HG03045 (cell line): ENCODE data around the gene TBL1XR1.

Source experiments
- ATAC-seq: cut with Tn5 transposase; IDR thresholded peaks from one replicate; pipeline ENCODE4 v1.9.1; 2021; ENCODE audit warnings: mild to moderate bottlenecking, moderate library complexity; ENCODE audit not compliant: unreplicated experiment

The TBL1XR1 gene

DNA sequence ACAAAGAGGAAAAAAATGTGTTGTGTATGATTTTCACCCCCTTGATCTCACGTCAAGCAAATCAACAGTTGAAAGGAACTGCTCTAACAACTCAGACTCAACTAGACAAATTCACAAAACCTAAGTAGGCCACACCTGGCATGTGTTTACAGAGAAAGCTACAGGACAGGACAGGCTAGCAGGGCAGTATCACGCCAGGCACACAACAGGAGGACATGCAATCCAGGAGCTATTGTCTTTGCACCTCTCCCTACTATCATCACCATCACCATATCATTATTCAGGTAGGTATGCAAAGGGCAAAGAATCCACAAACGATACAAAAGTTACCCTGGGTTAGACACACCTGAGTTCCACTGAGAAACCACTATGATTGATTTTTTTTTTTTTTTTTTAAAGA, 86.4 kb downstream of the TBL1XR1 start:
- ATAC-seq = no peak

DNA sequence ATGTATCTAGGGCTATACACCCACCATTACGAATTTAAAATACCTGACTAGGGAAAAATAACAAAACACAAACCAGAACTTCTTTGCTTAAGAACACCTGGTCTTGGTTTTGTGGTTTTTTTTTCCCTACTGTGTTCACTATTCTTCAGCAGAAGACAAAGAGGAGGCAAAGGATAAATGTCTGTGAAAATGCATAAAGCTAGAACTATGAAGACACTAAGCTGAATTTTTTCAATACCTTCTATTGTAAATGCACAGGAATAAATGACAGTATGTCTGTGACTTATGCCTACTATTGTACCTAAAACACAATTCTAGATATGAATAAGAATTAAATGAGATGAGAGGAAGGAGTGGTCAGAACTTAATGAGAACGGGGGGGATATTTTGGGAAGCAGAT, 86.9 kb downstream of the TBL1XR1 start:
- no peak for ATAC-seq

DNA sequence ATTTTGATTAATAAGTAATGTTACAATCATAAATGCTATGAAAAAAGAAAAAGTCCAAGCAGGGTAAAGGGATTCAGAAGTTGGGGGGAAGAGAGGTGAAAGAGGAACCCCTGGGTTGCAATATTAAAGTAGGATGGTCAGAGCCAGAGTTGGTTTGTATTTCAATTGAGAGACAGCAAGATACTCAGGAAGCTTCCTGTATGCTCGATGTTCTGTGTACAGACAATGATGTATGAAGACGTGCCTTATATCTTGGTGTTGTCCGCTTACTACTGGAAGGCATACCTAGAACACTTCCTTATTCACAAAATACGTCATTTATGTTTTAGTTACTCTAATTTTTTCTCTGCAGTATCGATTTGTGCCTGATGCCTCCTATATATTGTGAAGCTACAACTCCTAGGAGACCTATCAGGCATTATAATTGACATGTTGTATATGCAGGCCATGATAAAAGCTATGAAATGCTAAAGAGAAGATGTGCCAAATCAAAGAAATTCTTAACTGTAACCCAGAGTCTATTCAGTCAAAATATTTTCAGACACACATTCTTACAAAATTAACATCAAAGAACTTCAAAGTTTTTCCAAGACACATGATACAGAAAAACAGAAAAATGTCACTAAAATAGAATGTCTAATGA, 87.5 kb downstream of the TBL1XR1 start:
- no peak for ATAC-seq

DNA sequence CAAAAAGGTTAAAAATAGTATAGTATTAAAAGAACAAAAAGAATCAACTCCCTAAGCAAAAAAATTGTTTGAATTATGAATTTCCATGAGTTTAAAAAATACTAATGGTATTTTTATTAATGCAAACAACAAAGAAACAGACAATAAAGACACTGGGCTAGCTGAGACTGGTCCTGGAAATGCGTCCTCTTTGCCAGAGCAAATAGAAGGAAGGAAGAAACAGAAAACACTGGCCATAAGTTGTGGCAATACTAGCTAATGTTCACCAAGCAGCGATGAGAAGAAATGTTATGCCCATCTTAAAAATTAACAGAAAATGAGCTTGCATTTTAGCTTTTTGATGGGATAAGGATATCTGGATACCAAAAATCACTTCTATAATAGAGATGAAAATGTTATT, 88.6 kb downstream of the TBL1XR1 start:
- no peak for ATAC-seq

DNA sequence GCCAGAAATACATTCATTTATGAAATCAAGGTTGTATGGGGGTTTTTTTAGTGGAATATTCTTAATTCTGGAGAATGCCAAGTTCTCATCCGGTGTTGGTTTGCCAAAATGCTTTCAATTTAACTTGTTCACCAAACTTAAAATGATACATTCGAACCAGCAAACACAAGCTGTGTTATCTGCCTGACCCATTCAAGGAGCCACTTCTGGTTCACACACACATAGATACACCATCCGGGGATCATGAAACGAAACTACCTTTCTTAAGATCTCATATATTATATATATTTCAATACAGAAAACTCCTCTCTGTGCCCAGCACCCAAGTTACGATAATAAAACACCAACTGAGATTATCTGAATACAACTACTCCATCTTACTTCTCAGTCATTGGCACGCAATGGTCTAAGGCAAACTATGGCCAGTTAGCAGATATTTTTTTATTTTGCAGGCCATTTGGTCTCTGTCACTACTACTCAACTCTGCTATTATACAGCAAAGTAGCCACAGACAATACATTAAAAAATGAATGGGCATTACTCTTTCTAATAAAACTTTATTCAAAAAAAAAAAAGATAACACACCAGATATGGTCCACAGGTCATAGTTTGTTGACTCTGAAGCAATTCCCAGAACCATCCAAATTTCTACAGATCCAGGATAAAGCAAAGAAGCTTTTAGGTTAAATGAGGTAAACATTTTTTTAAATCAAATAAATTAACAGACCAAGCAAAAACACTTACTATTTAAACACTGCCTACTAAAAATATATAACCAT, 89.6 kb downstream of the TBL1XR1 start:
- no peak for ATAC-seq

DNA sequence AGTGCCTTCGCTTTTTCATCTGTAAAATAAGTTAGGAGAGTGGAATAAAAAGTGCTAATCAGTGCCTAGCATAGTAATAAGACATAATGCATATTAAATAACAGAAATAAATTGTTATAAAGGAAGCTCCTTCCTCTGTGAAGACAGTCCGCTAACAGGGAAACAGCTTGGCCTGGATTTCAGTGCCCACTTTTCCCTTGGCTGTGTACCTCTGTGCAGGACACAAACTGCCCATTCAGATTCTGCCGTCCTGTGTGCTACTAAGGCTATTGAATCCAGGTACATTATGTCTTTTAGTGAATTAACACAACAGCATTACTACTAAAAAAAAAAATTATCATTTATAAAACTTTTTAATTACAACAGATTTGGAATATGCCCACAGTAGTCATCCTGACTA, 90.7 kb downstream of the TBL1XR1 start:
- no peak for ATAC-seq

DNA sequence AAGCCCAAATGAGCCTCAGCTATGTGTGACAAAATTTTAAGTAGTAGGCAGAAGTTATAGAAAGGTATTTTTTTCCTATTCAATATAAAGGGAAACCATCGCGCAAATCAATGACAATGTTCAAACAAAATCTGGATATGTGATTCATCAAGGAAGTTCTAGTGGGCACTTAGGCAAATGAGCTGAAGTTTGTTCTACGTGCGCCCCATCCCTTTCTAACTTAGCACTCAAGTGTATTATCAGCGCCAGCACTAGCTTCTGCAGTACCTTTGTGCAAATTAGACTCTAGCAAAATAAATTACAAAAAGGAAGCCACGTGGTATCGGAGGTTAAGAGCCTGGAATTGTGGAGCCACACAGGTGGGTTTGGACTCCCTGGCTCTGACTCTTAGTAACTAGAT, 91.1 kb downstream of the TBL1XR1 start:
- ATAC-seq = no peak

DNA sequence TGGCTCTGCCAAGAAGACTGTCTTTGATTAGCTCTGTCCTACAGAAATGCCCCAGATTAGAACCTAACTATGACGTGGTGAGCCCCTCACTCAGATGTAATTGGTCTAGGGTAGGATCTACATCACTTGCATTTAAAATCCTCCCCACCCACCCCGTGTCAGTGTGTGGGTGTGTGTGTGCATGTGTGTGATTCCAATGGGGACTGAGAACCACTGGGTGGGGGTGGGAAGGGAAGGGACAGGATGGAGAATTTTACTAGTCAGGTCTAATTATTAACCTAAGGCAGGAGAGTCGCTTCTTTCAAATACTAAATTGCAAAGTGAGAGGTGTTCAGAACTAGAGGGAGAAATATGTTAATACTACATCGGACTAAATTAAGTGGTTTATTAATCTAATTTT, 91.7 kb downstream of the TBL1XR1 start:
- ATAC-seq = no peak

DNA sequence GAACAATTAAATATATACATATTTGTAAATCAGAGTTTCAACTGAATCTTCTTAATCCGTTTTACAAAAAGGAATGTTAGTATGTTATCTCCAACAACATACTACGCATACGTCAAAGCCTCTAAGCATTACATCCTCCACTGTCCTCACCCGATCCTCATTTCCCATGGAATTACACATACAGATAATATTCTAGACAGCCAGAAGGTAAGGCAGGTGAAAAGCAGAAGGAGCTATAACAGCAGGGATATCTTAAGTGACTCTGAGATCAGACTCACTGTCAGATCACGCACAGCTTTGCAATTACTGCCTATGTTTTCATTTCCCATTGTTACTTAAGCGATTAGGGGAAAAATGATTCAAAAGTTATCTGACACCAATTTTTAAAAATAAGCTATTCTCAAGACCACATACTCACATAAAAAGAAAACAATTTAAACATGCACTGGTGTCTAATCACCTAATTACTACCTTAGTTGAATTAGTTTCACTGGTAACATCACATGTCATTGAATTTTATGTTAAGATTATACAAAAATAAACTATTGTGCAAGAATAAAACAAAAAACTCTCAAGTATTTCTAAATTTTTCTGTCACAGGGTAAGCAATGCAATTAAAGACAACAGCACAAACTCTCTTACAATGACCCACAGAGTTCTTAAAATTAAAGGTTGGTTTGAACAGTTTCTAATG, 92.8 kb downstream of the TBL1XR1 start:
- ATAC-seq = no peak

DNA sequence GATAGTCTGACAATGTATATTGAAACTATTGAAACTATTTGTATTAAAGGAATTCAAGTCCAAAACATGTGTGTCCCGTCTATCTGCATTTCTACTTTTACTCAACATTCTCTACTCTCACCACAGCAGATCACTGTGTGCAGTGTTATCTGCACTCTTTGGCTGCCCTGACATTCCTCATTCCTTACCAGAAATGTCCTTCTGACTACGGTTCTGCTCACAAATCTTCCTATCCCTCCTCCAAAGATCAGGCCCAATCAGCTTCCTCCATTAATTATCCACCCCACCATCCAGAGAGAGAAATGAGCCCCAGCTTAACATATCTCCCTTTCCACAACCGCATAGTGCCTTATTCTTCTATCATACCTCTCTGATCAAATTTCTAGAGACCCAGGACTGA, 94.7 kb downstream of the TBL1XR1 start:
- no peak for ATAC-seq

DNA sequence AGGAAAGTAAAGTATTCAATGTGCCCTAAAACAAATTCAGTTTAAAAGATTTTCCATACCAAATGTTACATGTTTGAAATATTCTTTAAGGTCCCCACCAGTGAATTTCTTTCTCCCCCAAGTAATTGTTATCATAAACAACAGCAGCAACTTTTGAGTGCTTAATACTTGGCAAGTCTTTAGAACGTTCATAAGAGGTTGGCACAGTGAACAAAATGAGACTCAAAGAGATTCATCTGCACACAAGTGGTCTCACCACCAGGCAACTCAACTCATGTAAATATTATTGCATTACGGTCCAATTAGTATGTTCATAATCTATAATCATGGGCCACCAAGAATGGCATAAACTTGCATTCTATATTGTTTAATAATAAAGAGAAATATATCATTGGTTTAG, 98.7 kb downstream of the TBL1XR1 start:
- ATAC-seq = no peak

DNA sequence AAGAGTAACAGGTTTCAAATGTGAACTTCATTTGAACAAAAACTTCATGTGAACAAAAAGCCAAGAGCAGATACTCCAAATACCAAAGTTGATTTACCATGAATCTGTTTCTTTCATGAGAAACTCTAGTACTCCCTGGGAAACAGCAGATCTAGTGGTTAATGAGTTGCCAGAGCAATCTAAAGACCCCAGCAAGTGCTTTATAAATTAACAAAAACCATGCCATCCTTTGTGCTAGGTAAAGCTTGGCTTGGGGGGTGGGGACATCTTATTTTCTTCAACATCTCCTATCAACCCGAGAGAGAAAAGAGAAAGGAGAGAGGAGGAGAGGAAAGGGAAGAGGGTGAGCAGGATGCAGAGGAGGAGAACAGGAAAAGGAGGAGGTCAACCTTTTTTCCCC, 100.7 kb downstream of the TBL1XR1 start:
- no peak for ATAC-seq

DNA sequence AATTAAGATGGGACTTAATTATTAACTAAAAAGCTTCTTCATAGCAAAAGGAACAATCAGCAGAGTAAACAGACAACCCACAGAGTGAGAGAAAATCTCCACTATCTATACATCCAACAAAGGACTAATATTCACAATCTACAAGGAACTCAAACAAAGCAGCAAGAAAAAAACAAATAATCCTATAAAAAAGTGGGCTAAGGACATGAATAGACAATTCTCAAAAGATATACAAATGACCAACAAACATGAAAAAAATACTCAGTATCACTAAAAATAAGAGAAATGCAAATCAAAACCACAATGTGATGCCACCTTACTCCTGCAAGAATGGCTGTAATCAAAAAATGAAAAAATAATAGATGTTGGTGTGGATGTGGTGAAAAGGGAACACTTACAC, 103.3 kb downstream of the TBL1XR1 start:
- no peak for ATAC-seq

DNA sequence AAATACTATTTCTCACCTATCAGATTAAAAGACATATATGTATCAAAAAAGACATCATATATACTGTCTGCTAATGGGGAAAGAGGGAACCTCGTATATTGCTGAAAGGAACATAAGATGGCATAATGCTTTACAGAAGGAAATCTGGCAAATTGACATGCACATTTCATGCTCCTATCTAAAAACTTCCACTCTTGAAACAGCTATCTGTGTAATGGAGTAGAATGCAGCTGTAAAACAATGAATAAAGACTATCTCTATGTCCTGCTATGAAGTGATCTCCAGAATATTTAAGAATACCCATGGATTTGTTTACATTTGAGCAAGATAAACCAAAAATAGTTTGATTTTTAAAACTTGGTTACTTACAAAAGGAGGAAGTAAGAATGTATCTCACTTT, 107.4 kb downstream of the TBL1XR1 start:
- ATAC-seq = no peak

DNA sequence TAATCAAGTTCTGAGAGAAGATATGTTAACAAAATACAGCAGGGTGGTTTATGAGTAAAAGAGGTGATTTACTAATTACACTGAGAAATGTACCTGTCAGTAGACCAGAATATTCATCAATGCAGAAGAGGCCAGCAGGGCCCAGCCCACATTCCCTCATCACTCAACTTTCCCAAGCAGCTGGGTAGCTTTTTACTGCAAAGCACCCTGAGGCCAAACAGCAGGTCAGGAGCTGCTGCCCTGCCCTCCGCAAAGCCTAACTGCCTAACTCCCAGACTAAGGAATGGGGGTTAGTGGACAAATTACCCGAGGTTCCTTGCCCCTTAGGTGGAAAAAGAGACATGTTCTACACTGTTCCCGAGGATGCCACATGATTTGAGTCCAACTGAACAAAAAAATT, 108.2 kb downstream of the TBL1XR1 start:
- no peak for ATAC-seq

DNA sequence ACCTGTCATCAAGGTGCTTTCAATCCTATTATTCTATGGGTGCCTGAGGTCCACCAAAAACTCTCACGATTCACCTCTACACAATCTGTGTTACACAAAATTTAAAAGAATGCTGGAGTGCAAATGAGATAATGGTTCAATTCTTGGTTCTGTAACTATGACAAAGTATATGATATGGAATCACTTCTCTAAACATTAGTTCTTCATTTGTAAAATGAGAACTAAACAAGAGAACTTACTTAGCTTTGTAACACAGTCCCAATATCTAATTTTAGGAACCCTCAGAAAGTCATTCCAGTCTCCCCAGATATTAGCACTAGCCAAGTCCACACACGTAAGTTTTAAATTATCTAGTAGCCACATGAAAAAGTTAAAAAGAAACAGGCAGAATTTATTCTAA, 111.5 kb downstream of the TBL1XR1 start:
- no peak for ATAC-seq

DNA sequence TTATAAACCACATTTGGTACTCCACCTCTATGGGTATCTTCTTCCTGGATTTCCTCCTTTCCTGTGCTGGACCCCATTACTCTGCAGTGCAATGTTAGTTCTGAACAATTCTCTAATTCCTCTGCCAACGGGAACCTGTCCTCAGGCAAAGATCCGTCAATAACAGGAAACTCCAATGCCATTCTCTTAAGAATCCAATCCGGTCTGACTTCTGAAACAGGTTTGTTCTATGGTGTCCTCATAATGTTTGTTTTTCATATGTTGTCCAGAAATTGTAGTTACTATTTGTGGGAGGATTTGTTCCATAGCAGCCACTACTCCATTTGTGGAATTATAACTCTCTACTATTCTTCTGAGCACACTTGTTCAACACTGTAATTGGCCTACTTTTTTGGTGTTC, 112.7 kb downstream of the TBL1XR1 start:
- ATAC-seq = no peak

DNA sequence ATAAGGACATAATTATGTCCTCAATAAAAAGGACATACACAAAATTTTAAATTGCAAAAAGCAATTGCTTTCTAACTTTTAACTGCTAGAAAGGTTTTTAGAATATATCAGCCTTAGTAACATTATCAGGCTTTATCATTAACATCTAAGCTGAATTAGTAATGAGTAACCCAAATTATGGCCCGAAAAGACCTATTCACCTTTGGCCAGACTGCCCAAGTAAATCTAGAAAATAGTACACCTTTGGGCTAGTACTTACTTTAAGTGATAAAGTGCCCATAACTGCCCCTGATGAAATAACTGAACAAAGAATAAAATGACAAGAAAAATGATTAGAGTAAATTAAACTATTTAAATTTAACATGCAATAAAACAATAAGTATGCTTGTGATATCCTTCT, 117.2 kb downstream of the TBL1XR1 start:
- ATAC-seq = no peak

DNA sequence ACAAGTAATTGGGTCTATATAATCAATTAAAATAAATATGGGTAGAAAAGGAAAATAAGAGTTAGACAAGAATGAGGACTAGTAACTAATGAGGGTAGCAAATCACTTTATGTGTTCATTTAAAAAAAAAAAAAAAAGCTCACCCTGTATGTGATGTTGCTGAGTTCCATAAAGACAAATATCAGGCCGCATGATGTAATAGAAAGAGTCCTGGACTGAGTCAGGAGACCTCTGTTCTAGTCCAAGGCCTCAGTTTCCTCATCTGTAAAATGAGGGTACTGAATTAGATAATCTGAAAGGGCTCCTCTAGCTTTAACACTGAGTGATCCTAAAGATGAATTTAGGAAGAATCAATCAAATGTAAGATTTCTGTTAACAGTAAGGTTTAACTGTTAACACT, 117.6 kb downstream of the TBL1XR1 start:
- no peak for ATAC-seq

DNA sequence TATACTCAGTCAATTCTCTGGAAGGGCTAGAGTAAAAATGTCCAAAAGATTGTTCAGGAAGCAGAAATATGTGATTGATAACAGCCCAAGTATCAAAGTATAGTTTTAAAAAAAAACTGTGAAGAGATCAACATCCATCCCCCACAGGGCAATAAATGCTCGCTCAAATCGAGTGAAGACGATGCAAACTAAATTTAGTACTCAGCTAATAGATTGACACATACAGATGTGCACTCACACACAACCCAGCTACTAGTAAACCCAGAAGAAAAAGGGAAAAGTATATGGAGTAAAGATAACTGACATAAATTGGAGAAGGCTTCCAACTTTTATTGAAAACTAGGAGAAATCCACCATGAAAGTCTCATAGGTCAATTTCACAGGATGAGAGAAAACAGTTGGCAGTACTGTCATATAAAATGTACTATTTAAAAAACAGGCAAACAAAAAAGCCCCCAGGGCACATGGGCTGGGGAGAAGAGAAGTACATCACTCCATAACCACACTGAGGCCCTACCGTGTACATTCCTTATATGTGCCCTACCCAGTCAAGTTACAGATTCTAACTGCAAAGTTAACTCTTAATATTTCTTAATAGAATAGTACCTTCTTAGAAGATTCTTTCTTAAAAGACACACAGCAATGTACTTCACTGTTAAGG, 125.7 kb downstream of the TBL1XR1 start:
- ATAC-seq = no peak

DNA sequence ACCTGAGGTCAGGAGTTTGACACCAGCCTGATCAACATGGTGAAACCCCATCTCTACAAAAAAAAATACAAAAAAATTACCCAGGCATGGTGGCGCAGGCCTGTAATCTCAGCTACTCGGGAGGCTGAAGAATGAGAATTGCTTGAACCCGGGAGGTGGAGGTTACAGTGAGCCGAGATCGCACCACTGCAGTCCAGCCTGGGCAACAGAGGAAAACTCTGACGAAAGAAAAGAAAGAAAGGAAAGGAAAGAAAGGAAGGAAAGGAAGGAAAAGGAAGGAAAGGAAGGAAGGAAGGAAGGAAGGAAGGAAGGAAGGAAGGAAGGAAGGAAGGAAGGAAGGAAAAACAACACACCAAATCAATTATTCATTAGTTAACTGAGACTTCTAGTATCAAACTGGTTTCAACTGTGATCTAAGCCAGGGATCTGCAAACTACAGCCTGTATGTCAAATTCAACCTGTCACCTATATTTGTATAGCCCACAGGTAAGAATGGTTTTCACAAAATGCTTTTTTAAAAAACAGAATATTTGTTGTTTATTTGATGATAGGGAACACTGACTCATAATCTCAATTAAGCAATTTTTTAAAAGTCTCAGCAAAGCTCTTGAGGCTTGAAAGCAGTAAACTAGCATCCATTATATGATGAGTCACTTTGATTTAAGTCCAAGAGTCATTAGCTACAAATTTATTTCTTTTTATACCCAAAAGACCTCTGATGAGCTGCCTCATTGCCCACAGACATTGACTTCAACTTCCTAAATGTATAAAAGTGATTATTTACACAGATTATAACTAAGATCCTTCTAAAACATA, 127.6 kb downstream of the TBL1XR1 start:
- ATAC-seq = no peak
